Neural progenitor cell (in vitro differentiated cells): Measurements from ENCODE around the gene CDC42EP1. TPM values are rescaled to one million over a fixed set of nuclear protein-coding genes. Genes with fewer than 3 reads are reported as not detected.

Experiments
- DNase-seq: peaks from one replicate; pipeline ENCODE4 v3.0.0-alpha.2; 2016; ENCODE audit warnings: low spot score
- H2AFZ ChIP-seq: fragments of 200-600 bp; sonication (generic); replicated peaks from 2 replicates; pipeline ENCODE4 v1.6.1; 2016; ENCODE audit warnings: antibody characterized with exemption
- H3F3A ChIP-seq: fragments of 200-600 bp; sonication (generic); 2 replicates; pipeline ENCODE4 v1.6.1; 2016; ENCODE audit warnings: antibody characterized with exemption, low read depth
- H3K27ac ChIP-seq: fragments of 200-600 bp; sonication (generic); 2 replicates; pipeline ENCODE4 v1.5.1; 2016; ENCODE audit warnings: mild to moderate bottlenecking
- H3K27me3 ChIP-seq: fragments of 200-600 bp; sonication (generic); 2 replicates; pipeline ENCODE4 v1.6.1; 2016; ENCODE audit warnings: mild to moderate bottlenecking, moderate library complexity
- H3K36me3 ChIP-seq: fragments of 200-600 bp; sonication (generic); 2 replicates; pipeline ENCODE4 v1.5.1; 2016
- H3K4me1 ChIP-seq: fragments of 200-600 bp; sonication (generic); 2 replicates; pipeline ENCODE4 v1.6.1; 2016; ENCODE audit warnings: mixed run types
- H3K4me2 ChIP-seq: fragments of 200-600 bp; sonication (generic); 2 replicates; pipeline ENCODE4 v1.6.1; 2016
- H3K4me3 ChIP-seq: fragments of 200-600 bp; sonication (generic); 2 replicates; pipeline ENCODE4 v1.5.1; 2016
- H3K79me2 ChIP-seq: fragments of 200-600 bp; sonication (generic); 2 replicates; pipeline ENCODE4 v1.6.1; 2016; ENCODE audit warnings: low read depth
- H3K9ac ChIP-seq: fragments of 200-600 bp; sonication (generic); 2 replicates; pipeline ENCODE4 v1.6.1; 2016
- H3K9me3 ChIP-seq: fragments of 200-600 bp; sonication (generic); 2 replicates; pipeline ENCODE4 v1.5.1; 2016; ENCODE audit warnings: low read depth
- H4K20me1 ChIP-seq: fragments of 200-600 bp; sonication (generic); 2 replicates; pipeline ENCODE4 v1.6.1; 2016; ENCODE audit warnings: low read depth
- H3K27ac Mint-ChIP-seq: 3 replicates; pipeline ENCODE4 v1.8.0; 2021; ENCODE audit warnings: mixed read lengths
- H3K27me3 Mint-ChIP-seq: 2 replicates; pipeline ENCODE4 v1.8.0; 2022; ENCODE audit warnings: low read depth, mild to moderate bottlenecking, inconsistent platforms, moderate library complexity, mixed read lengths; ENCODE audit not compliant: insufficient read depth
- H3K36me3 Mint-ChIP-seq: 3 replicates; pipeline ENCODE4 v1.8.0; 2021; ENCODE audit warnings: mixed read lengths
- H3K4me1 Mint-ChIP-seq: 3 replicates; pipeline ENCODE4 v1.8.0; 2021; ENCODE audit warnings: mixed read lengths
- H3K4me3 Mint-ChIP-seq: 3 replicates; pipeline ENCODE4 v1.8.0; 2021; ENCODE audit warnings: mild to moderate bottlenecking, moderate library complexity, mixed read lengths
- H3K9me3 Mint-ChIP-seq: 3 replicates; pipeline ENCODE4 v1.8.0; 2020; ENCODE audit warnings: mixed read lengths
- EZH2 ChIP-seq: fragments of 200-600 bp; sonication (generic); IDR thresholded peaks from 2 replicates; pipeline ENCODE4 v1.6.1; 2017; ENCODE audit warnings: antibody characterized with exemption, mild to moderate bottlenecking, moderate library complexity
- EZH2phosphoT487 ChIP-seq: fragments of 200-600 bp; sonication (generic); IDR thresholded peaks from 2 replicates; pipeline ENCODE4 v1.6.1; 2017; ENCODE audit warnings: antibody characterized with exemption
- total RNA-seq: library from RNA; depleted of rRNA; stranded (reverse); fragments of >200 nt; gene quantifications from 2 replicates; pipeline ENCODE4 v1.2.3, GENCODE V29; 2015; ENCODE audit warnings: low replicate concordance
- TF ChIP-seq, protein P1 (sequence below): fragments of 200-600 bp; sonication (generic); IDR thresholded peaks from 2 replicates; pipeline ENCODE4 v1.5.1; 2017; ENCODE audit warnings: antibody characterized with exemption, mild to moderate bottlenecking

The CDC42EP1 gene
- total RNA-seq, 1 donor from 2014 or later: 0.84 TPM

DNA sequence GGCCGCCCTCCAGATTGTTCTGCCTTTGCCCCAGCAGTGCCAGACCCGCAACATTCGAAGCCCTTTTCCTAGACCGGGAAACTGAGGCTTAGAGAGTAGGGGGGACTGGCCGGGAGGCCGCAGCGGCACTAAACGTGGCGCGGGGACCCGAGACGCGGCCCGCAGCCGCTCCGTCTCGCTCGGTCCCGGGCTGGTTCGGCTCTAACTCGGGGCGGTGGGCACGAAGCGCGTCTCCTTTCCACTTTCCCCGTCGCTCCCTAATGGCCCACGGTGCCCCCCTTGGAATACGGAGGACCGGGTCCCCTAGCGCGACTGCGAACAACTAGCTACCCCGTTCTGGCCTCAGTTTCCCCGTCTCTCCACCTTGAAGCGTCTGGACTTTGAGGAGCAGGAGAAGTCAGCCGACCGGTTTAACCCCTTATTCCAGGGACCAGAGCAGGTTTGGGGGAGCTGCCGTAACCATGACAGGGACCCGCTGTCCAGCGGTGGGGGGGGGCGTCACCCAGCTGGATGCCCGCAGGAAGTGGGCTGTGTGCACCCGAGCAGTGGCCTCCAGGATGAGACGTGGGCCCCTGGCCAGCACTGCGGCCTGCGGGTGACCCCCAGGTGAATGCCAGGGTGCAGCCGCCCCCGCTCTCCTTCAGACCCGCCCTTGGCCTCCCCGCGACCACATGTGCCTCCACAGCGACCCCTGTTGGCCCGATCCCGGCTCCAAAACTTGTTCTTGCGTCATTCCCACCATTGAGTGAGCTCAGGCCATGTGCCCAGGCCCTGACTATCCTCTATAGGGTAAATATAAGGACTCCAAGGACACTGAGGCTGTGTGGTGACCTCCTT is 1.1 kb downstream of the CDC42EP1 start:
- Histone ChIP-seq H3K79me2 (no peaks in the 10 kb centered on the region), H3K4me3 (peak overlapping the region; percentile 59), H3K4me1 (peaks cover 24% of the 10 kb centered on the region), H3F3A (peaks cover 26% of the 10 kb centered on the region), H3K4me2 (peak overlapping the region; percentile 97), H3K36me3 (no peaks in the 10 kb centered on the region), H4K20me1 (no peaks in the 10 kb centered on the region), H2AFZ (peak overlapping the region; percentile 92), H3K9me3 (no peaks in the 10 kb centered on the region), H3K9ac (no peak overlapping the region), H3K27me3 (peaks cover 35% of the 10 kb centered on the region), H3K27ac (no peak overlapping the region)
- Mint-ChIP-seq H3K27ac (peak overlapping the region; percentile 78), H3K27me3 (peaks cover 5% of the 10 kb centered on the region), H3K9me3 (no peaks in the 10 kb centered on the region), H3K36me3 (peaks cover 2% of the 10 kb centered on the region), H3K4me1 (peaks cover 36% of the 10 kb centered on the region), H3K4me3 (peak overlapping the region; percentile 87)
- TF ChIP-seq, protein P1, sequence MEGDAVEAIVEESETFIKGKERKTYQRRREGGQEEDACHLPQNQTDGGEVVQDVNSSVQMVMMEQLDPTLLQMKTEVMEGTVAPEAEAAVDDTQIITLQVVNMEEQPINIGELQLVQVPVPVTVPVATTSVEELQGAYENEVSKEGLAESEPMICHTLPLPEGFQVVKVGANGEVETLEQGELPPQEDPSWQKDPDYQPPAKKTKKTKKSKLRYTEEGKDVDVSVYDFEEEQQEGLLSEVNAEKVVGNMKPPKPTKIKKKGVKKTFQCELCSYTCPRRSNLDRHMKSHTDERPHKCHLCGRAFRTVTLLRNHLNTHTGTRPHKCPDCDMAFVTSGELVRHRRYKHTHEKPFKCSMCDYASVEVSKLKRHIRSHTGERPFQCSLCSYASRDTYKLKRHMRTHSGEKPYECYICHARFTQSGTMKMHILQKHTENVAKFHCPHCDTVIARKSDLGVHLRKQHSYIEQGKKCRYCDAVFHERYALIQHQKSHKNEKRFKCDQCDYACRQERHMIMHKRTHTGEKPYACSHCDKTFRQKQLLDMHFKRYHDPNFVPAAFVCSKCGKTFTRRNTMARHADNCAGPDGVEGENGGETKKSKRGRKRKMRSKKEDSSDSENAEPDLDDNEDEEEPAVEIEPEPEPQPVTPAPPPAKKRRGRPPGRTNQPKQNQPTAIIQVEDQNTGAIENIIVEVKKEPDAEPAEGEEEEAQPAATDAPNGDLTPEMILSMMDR: peak; percentile 85
- TF ChIP-seq EZH2phosphoT487 (peak; percentile 94), EZH2 (peak; percentile 96)
- peak; percentile 87 for DNase-seq

DNA sequence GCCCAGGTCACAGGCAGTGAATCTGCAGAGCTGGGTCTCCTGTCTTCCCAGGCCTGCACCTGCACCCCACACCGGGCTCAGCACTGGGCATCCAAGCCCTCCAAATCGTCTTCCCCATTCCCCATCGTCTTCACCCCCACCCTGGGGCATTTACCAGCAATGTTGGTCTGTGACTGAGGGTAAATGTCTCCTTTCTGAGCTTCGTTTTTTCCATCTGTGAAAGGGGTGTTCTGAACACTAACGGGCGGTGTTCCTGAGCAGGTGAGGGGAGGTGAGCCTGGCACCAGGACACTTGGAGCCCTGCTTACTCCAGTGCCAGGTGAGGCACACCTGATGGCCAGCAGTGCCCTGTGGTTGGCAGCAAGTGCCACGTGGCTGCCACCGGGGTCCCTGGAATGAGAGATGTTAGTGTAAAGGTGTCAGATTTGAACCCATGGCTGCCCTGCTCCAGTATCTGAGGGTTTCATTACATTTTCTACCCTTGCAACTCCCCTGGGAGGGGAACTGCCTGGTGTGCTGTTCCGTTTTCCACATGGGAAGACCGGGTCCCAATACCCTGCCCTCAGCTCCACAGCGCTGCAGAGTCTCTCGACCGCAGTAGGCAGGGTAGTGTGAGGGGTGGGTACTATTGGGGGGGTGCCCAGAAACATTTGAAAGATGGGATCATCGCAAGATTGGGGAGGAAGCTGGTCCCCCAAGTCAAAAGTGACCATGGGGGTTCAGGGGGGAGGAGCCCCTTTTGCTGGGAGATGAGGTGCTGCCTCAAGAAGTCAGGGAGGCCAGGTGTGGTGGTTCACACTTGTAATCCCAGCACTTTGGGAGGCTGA is 2.0 kb downstream of the CDC42EP1 start:
- Mint-ChIP-seq H3K36me3 (peaks cover 2% of the 10 kb centered on the region), H3K27ac (peak overlapping the region; percentile 78), H3K4me1 (peaks cover 30% of the 10 kb centered on the region), H3K4me3 (peak overlapping the region; percentile 87), H3K27me3 (peaks cover 5% of the 10 kb centered on the region), H3K9me3 (no peaks in the 10 kb centered on the region)
- H2AFZ ChIP-seq: no peak overlapping the region
- peaks cover 35% of the 10 kb centered on the region for H3K27me3 ChIP-seq
- no peak overlapping the region for H3K27ac ChIP-seq
- no peaks in the 10 kb centered on the region for H3K9me3 ChIP-seq
- no peaks in the 10 kb centered on the region for H3K79me2 ChIP-seq
- H3K36me3 ChIP-seq: no peaks in the 10 kb centered on the region
- no peak overlapping the region for H3K4me2 ChIP-seq
- no peak for DNase-seq
- H4K20me1 ChIP-seq: no peaks in the 10 kb centered on the region
- TF ChIP-seq, protein P1: no peak
- TF ChIP-seq EZH2 (no peak), EZH2phosphoT487 (no peak)
- peaks cover 16% of the 10 kb centered on the region for H3K4me1 ChIP-seq
- H3F3A ChIP-seq: peaks cover 26% of the 10 kb centered on the region
- no peak overlapping the region for H3K4me3 ChIP-seq
- H3K9ac ChIP-seq: no peak overlapping the region

- H3K4me3 ChIP-seq: no peak overlapping the region
- no peak overlapping the region for H3K9ac ChIP-seq
- H3K4me1 ChIP-seq: peaks cover 16% of the 10 kb centered on the region
- peaks cover 18% of the 10 kb centered on the region for H3F3A ChIP-seq
- no peaks in the 10 kb centered on the region for H4K20me1 ChIP-seq
- Mint-ChIP-seq H3K36me3 (peaks cover 2% of the 10 kb centered on the region), H3K27ac (peak overlapping the region; percentile 48), H3K9me3 (no peaks in the 10 kb centered on the region), H3K27me3 (peaks cover 3% of the 10 kb centered on the region), H3K4me3 (no peak overlapping the region), H3K4me1 (peaks cover 30% of the 10 kb centered on the region)
- DNase-seq: no peak
- H3K79me2 ChIP-seq: no peaks in the 10 kb centered on the region
- H3K4me2 ChIP-seq: no peak overlapping the region
- H3K27ac ChIP-seq: no peak overlapping the region
- no peaks in the 10 kb centered on the region for H3K36me3 ChIP-seq
- no peaks in the 10 kb centered on the region for H3K9me3 ChIP-seq
- peaks cover 35% of the 10 kb centered on the region for H3K27me3 ChIP-seq
- no peak overlapping the region for H2AFZ ChIP-seq
- TF ChIP-seq, protein P1: no peak
- TF ChIP-seq EZH2 (no peak), EZH2phosphoT487 (no peak)
These were observed 3.1 kb downstream of the CDC42EP1 start for GRCh38 chr22:37563153-37564081.
